HEK293 (cell line): ENCODE data around the gene ADNP.

Source experiments
- ZNF529 ChIP-seq: fragments of 450-650 bp; formaldehyde crosslinking; IDR thresholded peaks from 2 replicates; pipeline ENCODE4 v1.5.1; 2017; ENCODE audit warnings: missing genetic modification characterization, missing biosample characterization; ENCODE audit not compliant: insufficient replicate concordance
- ZNF629 ChIP-seq: fragments of 450-650 bp; formaldehyde crosslinking; IDR thresholded peaks from 2 replicates; pipeline ENCODE4 v1.5.1; 2017; ENCODE audit warnings: missing biosample characterization, missing genetic modification characterization
- ZNF837 ChIP-seq: fragments of 450-650 bp; formaldehyde crosslinking; IDR thresholded peaks from 2 replicates; pipeline ENCODE4 v1.5.1; 2016; ENCODE audit warnings: missing biosample characterization, missing genetic modification characterization
- TF ChIP-seq, protein P1 (sequence below): fragments of 450-650 bp; formaldehyde crosslinking; IDR thresholded peaks from 2 replicates; pipeline ENCODE4 v1.5.1; 2016; ENCODE audit warnings: missing biosample characterization, missing genetic modification characterization
- TF ChIP-seq, protein P2 (sequence below): fragments of 450-650 bp; formaldehyde crosslinking; conservative IDR thresholded peaks from 2 replicates; pipeline ENCODE4 v1.5.1; 2016; ENCODE audit warnings: low read depth, missing biosample characterization, missing genetic modification characterization
- TF ChIP-seq, protein P3 (sequence below): fragments of 450-650 bp; formaldehyde crosslinking; IDR thresholded peaks from 2 replicates; pipeline ENCODE4 v1.5.1; 2016; ENCODE audit warnings: missing biosample characterization, missing genetic modification characterization
- TF ChIP-seq, protein P4 (sequence below): fragments of 450-650 bp; formaldehyde crosslinking; IDR thresholded peaks from 2 replicates; pipeline ENCODE4; 2016; ENCODE audit warnings: missing biosample characterization, missing genetic modification characterization
- TF ChIP-seq, protein P5 (sequence below): fragments of 450-650 bp; formaldehyde crosslinking; IDR thresholded peaks from 2 replicates; pipeline ENCODE4 v1.5.1; 2016; ENCODE audit warnings: missing biosample characterization, missing genetic modification characterization

DNA sequence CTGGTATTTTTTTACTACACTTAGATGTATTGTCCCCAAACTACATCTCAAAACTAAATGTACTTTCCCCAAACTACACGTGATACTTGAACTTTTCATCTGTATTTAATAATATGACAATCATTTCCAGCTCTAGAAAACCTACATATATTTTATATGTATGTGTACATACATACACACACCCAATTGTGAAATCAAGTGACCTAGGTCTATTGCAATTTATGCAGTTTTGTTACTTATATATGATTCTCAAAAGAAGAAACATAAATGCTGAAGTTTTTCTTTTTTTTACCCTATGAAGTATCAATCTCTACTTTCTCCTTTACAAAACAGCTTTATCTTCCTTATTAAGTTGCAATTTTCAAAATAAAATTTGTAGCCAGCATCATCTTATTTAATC is 4.7 kb downstream of the ADNP start:
- TF ChIP-seq ZNF629 (tag by site-specific recombination) (no peak), ZNF837 (no peak), ZNF529 (tag by site-specific recombination) (no peak)
- TF ChIP-seq, protein P1, sequence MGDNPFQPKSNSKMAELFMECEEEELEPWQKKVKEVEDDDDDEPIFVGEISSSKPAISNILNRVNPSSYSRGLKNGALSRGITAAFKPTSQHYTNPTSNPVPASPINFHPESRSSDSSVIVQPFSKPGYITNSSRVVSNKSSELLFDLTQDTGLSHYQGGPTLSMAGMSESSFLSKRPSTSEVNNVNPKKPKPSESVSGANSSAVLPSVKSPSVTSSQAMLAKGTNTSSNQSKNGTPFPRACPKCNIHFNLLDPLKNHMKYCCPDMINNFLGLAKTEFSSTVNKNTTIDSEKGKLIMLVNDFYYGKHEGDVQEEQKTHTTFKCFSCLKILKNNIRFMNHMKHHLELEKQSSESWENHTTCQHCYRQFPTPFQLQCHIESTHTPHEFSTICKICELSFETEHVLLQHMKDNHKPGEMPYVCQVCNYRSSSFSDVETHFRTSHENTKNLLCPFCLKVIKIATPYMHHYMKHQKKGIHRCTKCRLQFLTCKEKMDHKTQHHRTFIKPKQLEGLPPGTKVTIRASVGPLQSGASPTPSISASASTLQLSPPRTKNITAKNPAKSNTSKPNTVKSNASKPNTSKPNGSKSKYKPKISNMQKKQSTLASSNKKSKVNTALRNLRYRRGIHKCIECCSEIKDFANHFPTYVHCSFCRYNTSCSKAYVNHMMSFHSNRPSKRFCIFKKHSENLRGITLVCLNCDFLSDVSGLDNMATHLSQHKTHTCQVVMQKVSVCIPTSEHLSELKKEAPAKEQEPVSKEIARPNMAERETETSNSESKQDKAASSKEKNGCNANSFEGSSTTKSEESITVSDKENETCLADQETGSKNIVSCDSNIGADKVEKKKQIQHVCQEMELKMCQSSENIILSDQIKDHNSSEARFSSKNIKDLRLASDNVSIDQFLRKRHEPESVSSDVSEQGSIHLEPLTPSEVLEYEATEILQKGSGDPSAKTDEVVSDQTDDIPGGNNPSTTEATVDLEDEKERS (tag by site-specific recombination), result no peak
- TF ChIP-seq, protein P2, sequence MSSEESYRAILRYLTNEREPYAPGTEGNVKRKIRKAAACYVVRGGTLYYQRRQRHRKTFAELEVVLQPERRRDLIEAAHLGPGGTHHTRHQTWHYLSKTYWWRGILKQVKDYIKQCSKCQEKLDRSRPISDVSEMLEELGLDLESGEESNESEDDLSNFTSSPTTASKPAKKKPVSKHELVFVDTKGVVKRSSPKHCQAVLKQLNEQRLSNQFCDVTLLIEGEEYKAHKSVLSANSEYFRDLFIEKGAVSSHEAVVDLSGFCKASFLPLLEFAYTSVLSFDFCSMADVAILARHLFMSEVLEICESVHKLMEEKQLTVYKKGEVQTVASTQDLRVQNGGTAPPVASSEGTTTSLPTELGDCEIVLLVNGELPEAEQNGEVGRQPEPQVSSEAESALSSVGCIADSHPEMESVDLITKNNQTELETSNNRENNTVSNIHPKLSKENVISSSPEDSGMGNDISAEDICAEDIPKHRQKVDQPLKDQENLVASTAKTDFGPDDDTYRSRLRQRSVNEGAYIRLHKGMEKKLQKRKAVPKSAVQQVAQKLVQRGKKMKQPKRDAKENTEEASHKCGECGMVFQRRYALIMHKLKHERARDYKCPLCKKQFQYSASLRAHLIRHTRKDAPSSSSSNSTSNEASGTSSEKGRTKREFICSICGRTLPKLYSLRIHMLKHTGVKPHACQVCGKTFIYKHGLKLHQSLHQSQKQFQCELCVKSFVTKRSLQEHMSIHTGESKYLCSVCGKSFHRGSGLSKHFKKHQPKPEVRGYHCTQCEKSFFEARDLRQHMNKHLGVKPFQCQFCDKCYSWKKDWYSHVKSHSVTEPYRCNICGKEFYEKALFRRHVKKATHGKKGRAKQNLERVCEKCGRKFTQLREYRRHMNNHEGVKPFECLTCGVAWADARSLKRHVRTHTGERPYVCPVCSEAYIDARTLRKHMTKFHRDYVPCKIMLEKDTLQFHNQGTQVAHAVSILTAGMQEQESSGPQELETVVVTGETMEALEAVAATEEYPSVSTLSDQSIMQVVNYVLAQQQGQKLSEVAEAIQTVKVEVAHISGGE (tag by site-specific recombination), result no peak
- TF ChIP-seq, protein P3, sequence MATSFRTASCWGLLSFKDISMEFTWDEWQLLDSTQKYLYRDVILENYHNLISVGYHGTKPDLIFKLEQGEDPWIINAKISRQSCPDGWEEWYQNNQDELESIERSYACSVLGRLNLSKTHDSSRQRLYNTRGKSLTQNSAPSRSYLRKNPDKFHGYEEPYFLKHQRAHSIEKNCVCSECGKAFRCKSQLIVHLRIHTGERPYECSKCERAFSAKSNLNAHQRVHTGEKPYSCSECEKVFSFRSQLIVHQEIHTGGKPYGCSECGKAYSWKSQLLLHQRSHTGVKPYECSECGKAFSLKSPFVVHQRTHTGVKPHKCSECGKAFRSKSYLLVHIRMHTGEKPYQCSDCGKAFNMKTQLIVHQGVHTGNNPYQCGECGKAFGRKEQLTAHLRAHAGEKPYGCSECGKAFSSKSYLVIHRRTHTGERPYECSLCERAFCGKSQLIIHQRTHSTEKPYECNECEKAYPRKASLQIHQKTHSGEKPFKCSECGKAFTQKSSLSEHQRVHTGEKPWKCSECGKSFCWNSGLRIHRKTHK (tag by site-specific recombination), result no peak
- TF ChIP-seq, protein P4, sequence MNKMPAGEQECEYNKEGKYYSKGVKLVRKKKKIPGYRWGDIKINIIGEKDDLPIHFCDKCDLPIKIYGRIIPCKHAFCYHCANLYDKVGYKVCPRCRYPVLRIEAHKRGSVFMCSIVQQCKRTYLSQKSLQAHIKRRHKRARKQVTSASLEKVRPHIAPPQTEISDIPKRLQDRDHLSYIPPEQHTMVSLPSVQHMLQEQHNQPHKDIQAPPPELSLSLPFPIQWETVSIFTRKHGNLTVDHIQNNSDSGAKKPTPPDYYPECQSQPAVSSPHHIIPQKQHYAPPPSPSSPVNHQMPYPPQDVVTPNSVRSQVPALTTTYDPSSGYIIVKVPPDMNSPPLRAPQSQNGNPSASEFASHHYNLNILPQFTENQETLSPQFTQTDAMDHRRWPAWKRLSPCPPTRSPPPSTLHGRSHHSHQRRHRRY (tag by site-specific recombination), result no peak
- TF ChIP-seq, protein P5, sequence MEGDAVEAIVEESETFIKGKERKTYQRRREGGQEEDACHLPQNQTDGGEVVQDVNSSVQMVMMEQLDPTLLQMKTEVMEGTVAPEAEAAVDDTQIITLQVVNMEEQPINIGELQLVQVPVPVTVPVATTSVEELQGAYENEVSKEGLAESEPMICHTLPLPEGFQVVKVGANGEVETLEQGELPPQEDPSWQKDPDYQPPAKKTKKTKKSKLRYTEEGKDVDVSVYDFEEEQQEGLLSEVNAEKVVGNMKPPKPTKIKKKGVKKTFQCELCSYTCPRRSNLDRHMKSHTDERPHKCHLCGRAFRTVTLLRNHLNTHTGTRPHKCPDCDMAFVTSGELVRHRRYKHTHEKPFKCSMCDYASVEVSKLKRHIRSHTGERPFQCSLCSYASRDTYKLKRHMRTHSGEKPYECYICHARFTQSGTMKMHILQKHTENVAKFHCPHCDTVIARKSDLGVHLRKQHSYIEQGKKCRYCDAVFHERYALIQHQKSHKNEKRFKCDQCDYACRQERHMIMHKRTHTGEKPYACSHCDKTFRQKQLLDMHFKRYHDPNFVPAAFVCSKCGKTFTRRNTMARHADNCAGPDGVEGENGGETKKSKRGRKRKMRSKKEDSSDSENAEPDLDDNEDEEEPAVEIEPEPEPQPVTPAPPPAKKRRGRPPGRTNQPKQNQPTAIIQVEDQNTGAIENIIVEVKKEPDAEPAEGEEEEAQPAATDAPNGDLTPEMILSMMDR (tag by site-specific recombination), result no peak
